NCI-H524 (cell line): ENCODE results near the gene DMRTC1B.
"Not testable (repeated sequence)": the region's sequence is repeated elsewhere in the genome, so short reads cannot be mapped to it uniquely, and the experiment has no call there.

Experiments
- DNase-seq, 2 experiments: peaks; one replicate each; lab custom pipeline; 2025; lab: John Stamatoyannopoulos, UW

Gene DMRTC1B, protein sequence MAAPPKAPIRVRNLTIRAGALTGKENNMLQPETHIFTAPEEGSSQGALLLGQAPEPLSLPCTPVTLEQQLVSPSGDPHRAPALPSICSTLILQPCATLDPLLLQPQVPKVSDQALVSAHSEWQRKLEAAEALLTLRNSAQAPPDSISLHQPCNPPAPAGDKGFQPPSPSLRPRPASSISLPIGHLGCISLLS

GRCh38 chrX:72776653-72777466 is at the start of gene DMRTC1B:
Gene DMRTC1B, plus strand, starts transcription at chrX:72776890. Its CDS starts 68,246 bp downstream, at chrX:72845136.
- DNase-seq: not testable (repeated sequence)

- no peak for DNase-seq
These were observed 48.8 kb upstream of the DMRTC1B start for GRCh38 chrX:72727846-72728245.

DNA sequence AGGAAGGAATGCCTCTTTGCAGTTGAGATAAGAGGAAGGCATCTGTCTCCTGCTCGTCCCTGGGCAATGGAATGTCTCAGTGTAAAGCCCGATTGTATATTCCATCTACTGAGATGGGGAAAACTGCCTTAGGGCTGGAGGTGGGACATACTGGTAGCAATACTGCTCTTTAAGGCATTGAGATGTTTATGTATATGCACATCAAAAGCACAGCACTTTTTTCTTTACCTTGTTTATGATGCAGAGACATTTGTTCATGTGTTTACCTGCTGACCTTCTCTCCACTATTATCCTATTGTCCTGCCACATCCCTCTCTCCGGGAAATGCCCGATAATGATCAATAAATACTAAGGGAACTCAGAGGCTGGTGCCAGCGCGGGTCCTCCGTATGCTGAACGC is 43.1 kb upstream of the DMRTC1B start:
- not testable (repeated sequence) for DNase-seq

DNA sequence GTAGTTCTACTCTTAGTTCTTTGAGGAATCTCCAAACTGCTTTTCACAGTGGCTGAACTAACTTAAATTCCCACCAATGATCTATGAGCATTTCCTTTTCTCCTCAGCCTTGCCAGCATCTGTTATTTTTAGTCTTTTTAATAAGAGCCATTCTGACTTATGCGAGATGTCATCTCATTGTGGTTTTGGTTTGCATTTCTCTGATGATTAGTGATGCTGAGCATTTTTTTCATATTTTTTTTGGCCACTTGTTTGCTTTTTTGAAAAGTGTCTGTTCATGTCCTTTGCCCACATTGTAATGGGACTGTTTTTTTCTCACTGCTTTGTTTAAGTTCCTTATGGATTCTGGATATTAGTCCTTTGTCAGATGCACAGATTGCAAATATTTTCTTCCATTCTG is 41.1 kb upstream of the DMRTC1B start:
- no peak for DNase-seq

- not testable (repeated sequence) for DNase-seq
These were observed 31.1 kb upstream of the DMRTC1B start for GRCh38 chrX:72745546-72745945.

DNA sequence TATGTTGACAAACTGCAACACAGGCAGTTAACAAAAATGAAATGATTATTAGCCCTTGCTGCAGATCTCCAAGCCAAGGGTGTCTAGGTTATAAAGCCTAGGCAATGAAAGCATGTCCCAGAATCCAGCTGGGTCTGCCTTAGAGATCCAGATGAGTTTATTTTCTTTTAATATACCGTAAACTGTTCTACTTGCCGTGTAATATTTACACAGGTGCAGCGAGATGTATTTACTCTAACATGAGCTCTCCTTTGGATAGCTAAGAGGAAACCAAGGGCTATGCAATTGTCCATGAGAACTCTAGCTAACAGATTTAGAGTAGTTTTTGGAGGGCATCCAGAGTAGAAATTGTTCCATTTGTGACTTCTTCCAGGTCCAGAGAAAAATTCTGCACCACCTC is 28.1 kb upstream of the DMRTC1B start:
- DNase-seq: not testable (repeated sequence)

GRCh38 chrX:72760454-72760853 is 16.2 kb upstream of the DMRTC1B start:
- not testable (repeated sequence) for DNase-seq

DNA sequence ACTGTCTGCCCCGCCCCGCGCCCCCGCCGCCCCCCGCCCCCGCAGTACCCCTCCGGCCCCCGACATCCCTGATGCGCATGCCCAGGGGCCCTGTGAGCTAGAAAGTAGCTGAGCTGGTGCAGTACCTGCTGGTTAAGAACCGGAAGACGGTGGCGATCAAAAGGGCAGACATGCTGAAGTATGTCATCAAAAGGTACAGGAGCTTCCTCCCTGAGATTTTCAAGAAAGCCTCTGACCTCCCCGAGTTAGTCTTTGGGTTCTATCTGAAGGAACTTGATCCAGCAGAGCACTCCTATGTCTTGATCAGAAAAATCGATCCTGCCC is 739 bp downstream of the DMRTC1B start:
- not testable (repeated sequence) for DNase-seq

DNA sequence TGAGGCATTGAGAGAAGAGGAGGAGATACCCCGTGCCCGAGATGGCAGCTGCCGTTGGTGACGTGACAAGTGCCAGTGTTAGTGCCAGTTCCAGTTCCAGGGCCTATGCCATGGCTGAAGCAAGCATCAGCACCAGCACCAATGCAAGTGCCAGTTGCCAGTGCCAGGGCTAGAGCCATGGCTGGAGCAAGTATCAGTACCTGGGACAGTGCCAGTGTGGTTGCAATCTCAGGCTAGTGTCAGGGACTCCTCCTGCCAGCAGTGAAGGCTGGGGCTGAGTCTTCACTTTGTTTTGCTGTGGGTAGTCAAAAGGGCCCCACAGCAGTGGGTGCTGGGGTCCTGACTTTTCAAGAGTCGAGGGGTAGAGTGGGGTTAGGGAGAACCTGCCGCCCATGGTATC is 1.5 kb downstream of the DMRTC1B start:
- DNase-seq: not testable (repeated sequence)

- not testable (repeated sequence) for DNase-seq
These were observed 5.9 kb downstream of the DMRTC1B start, which contains the start of gene FAM236B for GRCh38 chrX:72782560-72782959. Gene FAM236B, minus strand, starts transcription at chrX:72782660. Its CDS starts 100 bp downstream, at chrX:72782560.

- not testable (repeated sequence) for DNase-seq
These were observed 6.8 kb downstream of the DMRTC1B start for GRCh38 chrX:72783365-72783936.

GRCh38 chrX:72783964-72784363 is 7.3 kb downstream of the DMRTC1B start:
- not testable (repeated sequence) for DNase-seq

GRCh38 chrX:72788142-72788541 is 11.5 kb downstream of the DMRTC1B start:
- DNase-seq: not testable (repeated sequence)

DNA sequence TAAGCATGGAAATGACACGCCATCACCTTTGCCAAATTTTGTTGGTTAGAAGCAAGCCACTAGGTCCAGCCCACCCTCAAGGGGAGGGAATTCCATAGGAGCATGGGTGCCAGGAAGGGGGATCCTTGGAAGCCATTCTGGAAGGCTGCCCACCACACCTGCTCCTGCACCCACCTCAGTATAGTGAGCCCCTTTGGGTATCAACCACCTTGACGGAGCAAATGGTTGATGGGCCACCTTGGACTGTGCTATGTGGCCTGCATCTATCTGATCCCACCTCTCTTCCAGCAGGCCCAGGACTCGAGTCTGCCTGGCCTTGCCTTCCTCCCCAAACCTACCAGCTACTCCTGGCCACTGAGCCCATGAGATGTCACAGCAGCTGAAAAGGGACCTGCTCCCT is 13.7 kb downstream of the DMRTC1B start:
- DNase-seq: not testable (repeated sequence)

DNA sequence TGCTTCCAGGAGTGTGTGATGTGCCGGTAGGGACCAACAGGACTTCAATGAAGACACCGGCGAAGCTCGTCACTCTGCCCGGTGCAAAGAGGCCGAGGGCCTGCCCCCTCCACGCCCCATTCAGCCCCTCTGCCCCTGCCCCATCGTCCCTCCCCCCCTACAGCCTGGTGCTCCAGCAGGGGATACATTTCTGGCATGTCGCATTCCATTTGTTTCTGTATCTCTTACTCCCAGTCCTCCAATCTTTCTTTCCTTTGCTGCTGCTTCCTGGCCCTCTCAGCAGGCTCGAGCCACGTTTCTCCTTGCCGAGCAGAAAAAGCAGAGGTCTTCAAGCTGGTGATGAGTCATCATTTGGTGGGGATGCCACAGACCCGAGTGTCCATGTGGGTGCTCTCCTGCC is 31.4 kb downstream of the DMRTC1B start, which contains the start of gene FAM236D:
TSS of gene FAM236D (minus strand) at position 101 of the 400 bp plus-strand sequence. CDS start at position 1, 100 bp downstream.
- DNase-seq: not testable (repeated sequence)

GRCh38 chrX:72830701-72831100 is 54.0 kb downstream of the DMRTC1B start:
- DNase-seq: not testable (repeated sequence)

GRCh38 chrX:72837532-72837931 is 60.8 kb downstream of the DMRTC1B start:
- DNase-seq: not testable (repeated sequence)

DNA sequence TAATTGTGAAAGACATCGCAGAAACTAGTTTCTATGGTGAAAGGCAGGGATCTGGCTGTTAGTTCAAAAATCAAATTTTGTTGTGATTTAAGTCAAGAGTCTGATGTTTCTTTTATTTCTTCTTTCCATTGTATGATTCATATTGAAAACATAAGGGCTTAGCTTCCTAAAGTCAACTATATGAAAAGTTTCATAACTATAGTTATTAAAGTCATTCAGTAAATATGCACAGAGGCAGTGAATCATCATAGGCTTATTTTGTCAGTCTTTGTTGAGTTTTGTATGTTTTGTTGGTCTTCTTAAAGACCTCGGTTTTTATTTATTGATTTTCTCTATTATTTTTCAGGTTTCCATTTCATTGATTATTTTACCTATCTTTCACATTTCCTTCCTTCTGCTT is 106.2 kb downstream of the DMRTC1B start:
- DNase-seq: not testable (repeated sequence)

DNA sequence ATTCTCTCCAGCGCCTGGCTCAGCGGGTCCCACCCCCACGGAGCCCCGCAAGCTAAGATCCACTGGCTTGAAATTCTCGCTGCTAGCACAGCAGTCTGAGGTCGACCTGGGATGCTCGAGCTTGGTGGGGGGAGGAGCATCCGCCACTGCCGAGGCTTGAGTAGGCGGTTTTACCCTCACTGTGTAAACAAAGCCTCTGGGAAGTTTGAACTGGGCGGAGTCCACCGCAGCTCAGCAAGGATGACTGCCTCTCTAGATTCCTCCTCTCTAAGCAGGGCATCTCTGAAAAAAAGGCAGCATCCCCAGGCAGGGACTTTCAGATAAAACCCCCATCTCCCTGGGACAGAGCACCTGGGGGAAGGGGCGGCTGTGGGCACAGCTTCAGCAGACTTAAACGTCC is 113.0 kb downstream of the DMRTC1B start:
- not testable (repeated sequence) for DNase-seq
